Measurements from ENCODE around the gene FDXR. TPM values are rescaled to one million over a fixed set of nuclear protein-coding genes. Genes with fewer than 3 reads are reported as not detected.
"Not testable (repeated sequence)": the region's sequence is repeated elsewhere in the genome, so short reads cannot be mapped to it uniquely, and the experiment has no call there.

Gene FDXR
- total RNA-seq, 6 experiments from 2014 or later: 7.7 to 18.7 (median 8.6) TPM

- Histone ChIP-seq H3K36me3 (no peaks in the 10 kb centered on the region), H3K9me3 (no peaks in the 10 kb centered on the region), H3K27ac (no peak overlapping the region), H3K27me3 (no peaks in the 10 kb centered on the region), H3K4me3 (no peak overlapping the region), H3K4me1 (no peaks in the 10 kb centered on the region)
- DNase-seq: no peak
- TF ChIP-seq CTCF (IDR thresholded peaks at IDR 0.05): no peak
- TF ChIP-seq POLR2A (IDR thresholded peaks at IDR 0.05): no peak
- intact Hi-C loops (cut with DNase I): no loop called here
- WGBS (ENCODE audit: insufficient coverage, low coverage, low lambda C conversion rate, missing lambda C conversion rate): no CpG with 5 or more reads among the region's 34 CpGs
- ATAC-seq: no peak
Measured at GRCh38 chr17:74907012-74907411, 34.2 kb upstream of the FDXR start.

GRCh38 chr17:74906214-74906793 lies 33.5 kb upstream of the FDXR start:
- DNase-seq; intact Hi-C loops (cut with DNase I); H3K9me3 ChIP-seq; H3K4me1 ChIP-seq; H3K27ac ChIP-seq; H3K36me3 ChIP-seq; ATAC-seq; H3K27me3 ChIP-seq; H3K4me3 ChIP-seq: not testable (repeated sequence)
- 67% methylated on average over 5 of the region's 6 CpGs for WGBS (ENCODE audit: insufficient coverage, low coverage, low lambda C conversion rate, missing lambda C conversion rate)

GRCh38 chr17:74904687-74905409 lies 32.1 kb upstream of the FDXR start:
- Histone ChIP-seq H3K4me3 (no peak overlapping the region), H3K9me3 (no peaks in the 10 kb centered on the region), H3K36me3 (no peaks in the 10 kb centered on the region), H3K27me3 (no peaks in the 10 kb centered on the region), H3K27ac (no peak overlapping the region), H3K4me1 (no peaks in the 10 kb centered on the region)
- intact Hi-C loops (cut with DNase I): no loop called here
- no peak for DNase-seq
- TF ChIP-seq CTCF (IDR thresholded peaks at IDR 0.05): no peak
- no peak for TF ChIP-seq POLR2A (IDR thresholded peaks at IDR 0.05)
- ATAC-seq: peak in 1 of 4 donors; percentile 36
- WGBS (ENCODE audit: insufficient coverage, low coverage, low lambda C conversion rate, missing lambda C conversion rate): 56% methylated on average over 6 of the region's 7 CpGs

GRCh38 chr17:74903671-74904070 lies 30.9 kb upstream of the FDXR start:
- no peak for DNase-seq
- TF ChIP-seq CTCF (IDR thresholded peaks at IDR 0.05) (no peak), POLR2A (IDR thresholded peaks at IDR 0.05) (no peak)
- H3K36me3 ChIP-seq: no peaks in the 10 kb centered on the region
- peak in 1 of 4 donors; percentile 25 for ATAC-seq
- no peaks in the 10 kb centered on the region for H3K27me3 ChIP-seq
- no peaks in the 10 kb centered on the region for H3K4me1 ChIP-seq
- no peak overlapping the region for H3K4me3 ChIP-seq
- WGBS (ENCODE audit: insufficient coverage, low coverage, low lambda C conversion rate, missing lambda C conversion rate): 40% methylated on average over 5 of the region's 6 CpGs
- H3K9me3 ChIP-seq: no peaks in the 10 kb centered on the region
- intact Hi-C loops (cut with DNase I): no loop called here
- H3K27ac ChIP-seq: no peak overlapping the region

GRCh38 chr17:74903034-74903433 lies 30.2 kb upstream of the FDXR start:
- Histone ChIP-seq H3K36me3 (no peaks in the 10 kb centered on the region), H3K27ac (no peak overlapping the region), H3K4me3 (no peak overlapping the region), H3K27me3 (no peaks in the 10 kb centered on the region), H3K4me1 (no peaks in the 10 kb centered on the region), H3K9me3 (no peaks in the 10 kb centered on the region)
- ATAC-seq (no peak), DNase-seq (no peak)
- TF ChIP-seq POLR2A (IDR thresholded peaks at IDR 0.05): no peak
- no peak for TF ChIP-seq CTCF (IDR thresholded peaks at IDR 0.05)
- intact Hi-C loops (cut with DNase I): no loop called here
- 76% methylated on average over 8 of the region's 9 CpGs for WGBS (ENCODE audit: insufficient coverage, low coverage, low lambda C conversion rate, missing lambda C conversion rate)

Measured in right lobe of liver (tissue), 6 donors.